ENCODE results near the gene GPR34.
"Not testable (repeated sequence)": the region's sequence is repeated elsewhere in the genome, so short reads cannot be mapped to it uniquely, and the experiment has no call there.

Gene GPR34

GRCh38 chrX:41688835-41689234 lies at the start of gene GPR34:
TSS of gene GPR34 (plus strand) at chrX:41688973. CDS start at chrX:41695634, 6,661 bp downstream.
- no peak for DNase-seq (ENCODE audit: low read depth)

- not testable (repeated sequence) for DNase-seq (ENCODE audit: low read depth)
Observed at GRCh38 chrX:41646201-41646600, 42.6 kb upstream of the GPR34 start.

GRCh38 chrX:41653125-41653524 lies 35.6 kb upstream of the GPR34 start:
- DNase-seq (ENCODE audit: low read depth): no peak

GRCh38 chrX:41655101-41655500 lies 33.7 kb upstream of the GPR34 start:
- DNase-seq (ENCODE audit: low read depth): no peak

GRCh38 chrX:41655631-41656030 lies 33.1 kb upstream of the GPR34 start:
- DNase-seq (ENCODE audit: low read depth): no peak

GRCh38 chrX:41661366-41662095 lies 27.2 kb upstream of the GPR34 start:
- DNase-seq (ENCODE audit: low read depth): no peak

GRCh38 chrX:41664375-41664901 lies 24.3 kb upstream of the GPR34 start:
- DNase-seq (ENCODE audit: low read depth): no peak

GRCh38 chrX:41664908-41665307 lies 23.9 kb upstream of the GPR34 start:
- no peak for DNase-seq (ENCODE audit: low read depth)

- DNase-seq (ENCODE audit: low read depth): no peak
Observed at GRCh38 chrX:41665686-41666085, 23.1 kb upstream of the GPR34 start.

GRCh38 chrX:41666251-41666650 lies 22.5 kb upstream of the GPR34 start:
- no peak for DNase-seq (ENCODE audit: low read depth)

- DNase-seq (ENCODE audit: low read depth): no peak
Observed at GRCh38 chrX:41667631-41668030, 21.1 kb upstream of the GPR34 start.

- no peak for DNase-seq (ENCODE audit: low read depth)
Observed at GRCh38 chrX:41670112-41670511, 18.7 kb upstream of the GPR34 start.

- DNase-seq (ENCODE audit: low read depth): no peak
Observed at GRCh38 chrX:41671082-41671481, 17.7 kb upstream of the GPR34 start.

- DNase-seq (ENCODE audit: low read depth): no peak
Observed at GRCh38 chrX:41672643-41673042, 16.1 kb upstream of the GPR34 start.

- DNase-seq (ENCODE audit: low read depth): not testable (repeated sequence)
Observed at GRCh38 chrX:41676361-41676760, 12.4 kb upstream of the GPR34 start.

- no peak for DNase-seq (ENCODE audit: low read depth)
Observed at GRCh38 chrX:41677183-41678060, 11.4 kb upstream of the GPR34 start.

GRCh38 chrX:41684138-41684537 lies 4.6 kb upstream of the GPR34 start:
- DNase-seq (ENCODE audit: low read depth): no peak

- no peak for DNase-seq (ENCODE audit: low read depth)
Observed at GRCh38 chrX:41684940-41685339, 3.8 kb upstream of the GPR34 start.

GRCh38 chrX:41686788-41687187 lies 2.0 kb upstream of the GPR34 start:
- DNase-seq (ENCODE audit: low read depth): no peak

GRCh38 chrX:41688156-41688555 lies 617 bp upstream of the GPR34 start:
- no peak for DNase-seq (ENCODE audit: low read depth)

- no peak for DNase-seq (ENCODE audit: low read depth)
Observed at GRCh38 chrX:41689711-41690110, 938 bp downstream of the GPR34 start.

- no peak for DNase-seq (ENCODE audit: low read depth)
Observed at GRCh38 chrX:41692162-41692749, 3.5 kb downstream of the GPR34 start.

GRCh38 chrX:41693024-41693423 lies 4.3 kb downstream of the GPR34 start:
- DNase-seq (ENCODE audit: low read depth): no peak
